HG03432 (cell line): ENCODE data around the gene OR2J3.
"Not testable (repeated sequence)": the region's sequence is repeated elsewhere in the genome, so short reads cannot be mapped to it uniquely, and the experiment has no call there.

ENCODE experiments used
- ATAC-seq: cut with Tn5 transposase; IDR thresholded peaks from one replicate; pipeline ENCODE4 v1.9.1; 2021; ENCODE audit warnings: mild to moderate bottlenecking, moderate library complexity; ENCODE audit not compliant: unreplicated experiment

OR2J3 gene

DNA sequence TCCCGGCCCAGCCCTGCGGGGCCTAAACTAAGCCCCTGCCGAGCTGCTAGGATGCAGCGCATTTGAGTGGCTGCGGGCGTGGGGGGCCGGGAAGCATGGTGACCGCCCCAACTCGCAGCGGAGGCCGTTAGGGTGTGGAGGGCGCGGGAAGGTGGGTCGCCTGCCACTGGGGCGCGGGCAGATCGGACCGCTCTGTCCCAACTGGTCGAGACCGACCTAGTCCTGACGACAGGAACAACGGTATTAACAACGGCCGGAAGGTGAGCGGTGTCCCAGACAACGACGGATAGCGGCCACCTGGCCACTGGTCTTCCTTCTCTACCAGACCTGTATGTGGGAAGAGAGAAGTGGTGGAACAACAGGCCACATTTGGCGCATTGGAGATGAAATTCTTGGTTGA lies 52.1 kb downstream of the OR2J3 start:
- ATAC-seq, result not testable (repeated sequence)
